Activated T-helper 1 cell treated with Interleukin-2 at 50 U/mL for 16 hours (primary cell): Measurements from ENCODE around the gene STX8.
"Not testable (repeated sequence)": the region's sequence is repeated elsewhere in the genome, so short reads cannot be mapped to it uniquely, and the experiment has no call there.

Source experiments
- DNase-seq: peaks from one replicate; pipeline ENCODE4 v3.0.0-alpha.2; 2020; ENCODE audit warnings: low read depth

STX8 gene

GRCh38 chr17:9261081-9262012 is 314.3 kb downstream of the STX8 start:
- no peak for DNase-seq

GRCh38 chr17:9259419-9259818 is 316.2 kb downstream of the STX8 start:
- no peak for DNase-seq

GRCh38 chr17:9258115-9259015 is 317.3 kb downstream of the STX8 start:
- no peak for DNase-seq

GRCh38 chr17:9257630-9257965 is 318.0 kb downstream of the STX8 start:
- DNase-seq: not testable (repeated sequence)

- DNase-seq: no peak
Observed at GRCh38 chr17:9256751-9257629, 318.6 kb downstream of the STX8 start.

GRCh38 chr17:9256361-9256750 is 319.3 kb downstream of the STX8 start:
- no peak for DNase-seq

- no peak for DNase-seq
Observed at GRCh38 chr17:9255833-9256232, 319.8 kb downstream of the STX8 start.

- no peak for DNase-seq
Observed at GRCh38 chr17:9254841-9255240, 320.8 kb downstream of the STX8 start.

GRCh38 chr17:9253308-9253707 is 322.3 kb downstream of the STX8 start:
- no peak for DNase-seq

- no peak for DNase-seq
Observed at GRCh38 chr17:9251273-9251672, 324.3 kb downstream of the STX8 start.

- no peak for DNase-seq
Observed at GRCh38 chr17:9249245-9249953, 326.2 kb downstream of the STX8 start.

- DNase-seq: no peak
Observed at GRCh38 chr17:9247401-9247938, 328.1 kb downstream of the STX8 start.

GRCh38 chr17:9244066-9245052 is 331.3 kb downstream of the STX8 start:
- no peak for DNase-seq

GRCh38 chr17:9242983-9243382 is 332.6 kb downstream of the STX8 start:
- DNase-seq: no peak

GRCh38 chr17:9242497-9242881 is 333.1 kb downstream of the STX8 start:
- no peak for DNase-seq

GRCh38 chr17:9241774-9242496 is 333.7 kb downstream of the STX8 start:
- DNase-seq: no peak

- DNase-seq: no peak
Observed at GRCh38 chr17:9241371-9241712, 334.3 kb downstream of the STX8 start.

- DNase-seq: no peak
Observed at GRCh38 chr17:9240659-9241370, 334.8 kb downstream of the STX8 start.
